ENCODE results near the gene PATL2.

GRCh38 chr15:44641651-44642050, 69.5 kb downstream of the PATL2 start:
- no peak for TF ChIP-seq POLR2A (IDR thresholded peaks at IDR 0.05)
- TF ChIP-seq CTCF (IDR thresholded peaks at IDR 0.05) = no peak

Data from right lobe of liver (tissue), 4 donors.